HG03095 (cell line): ENCODE results near the gene PRRG2.

Source experiments
- ATAC-seq: cut with Tn5 transposase; IDR thresholded peaks from one replicate; pipeline ENCODE4 v1.9.1; 2021; ENCODE audit warnings: moderate library complexity; ENCODE audit not compliant: unreplicated experiment

Gene PRRG2

DNA sequence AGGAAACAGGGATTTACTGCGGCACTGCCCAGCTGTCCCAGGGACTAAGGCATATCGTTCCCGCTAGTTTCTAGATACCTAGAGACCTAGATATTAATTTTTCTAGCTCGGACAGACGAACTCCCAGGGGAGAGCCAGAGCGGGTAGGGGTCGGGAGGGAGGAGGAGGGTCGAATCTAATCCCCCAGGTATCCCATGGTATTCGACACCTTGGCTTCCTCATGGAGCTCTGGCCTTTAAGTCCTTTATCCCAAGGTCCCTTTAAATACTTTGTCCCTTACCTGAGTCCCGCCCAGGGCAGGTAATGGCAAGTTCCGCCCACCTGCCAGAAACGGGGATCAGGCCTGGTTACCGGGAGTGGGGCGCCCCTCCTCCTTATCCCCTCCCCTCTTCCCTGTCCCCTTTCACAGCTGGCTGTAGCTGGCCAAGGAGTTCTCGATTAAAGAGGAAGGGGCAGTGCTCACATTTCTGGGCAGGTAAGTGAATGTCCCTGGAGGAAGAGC is at the start of gene PRRG2:
Gene PRRG2, plus strand, starts transcription at position 310 of the 502 bp plus-strand sequence. CDS start 1,904 bp downstream, outside the sequence.
- no peak for ATAC-seq

DNA sequence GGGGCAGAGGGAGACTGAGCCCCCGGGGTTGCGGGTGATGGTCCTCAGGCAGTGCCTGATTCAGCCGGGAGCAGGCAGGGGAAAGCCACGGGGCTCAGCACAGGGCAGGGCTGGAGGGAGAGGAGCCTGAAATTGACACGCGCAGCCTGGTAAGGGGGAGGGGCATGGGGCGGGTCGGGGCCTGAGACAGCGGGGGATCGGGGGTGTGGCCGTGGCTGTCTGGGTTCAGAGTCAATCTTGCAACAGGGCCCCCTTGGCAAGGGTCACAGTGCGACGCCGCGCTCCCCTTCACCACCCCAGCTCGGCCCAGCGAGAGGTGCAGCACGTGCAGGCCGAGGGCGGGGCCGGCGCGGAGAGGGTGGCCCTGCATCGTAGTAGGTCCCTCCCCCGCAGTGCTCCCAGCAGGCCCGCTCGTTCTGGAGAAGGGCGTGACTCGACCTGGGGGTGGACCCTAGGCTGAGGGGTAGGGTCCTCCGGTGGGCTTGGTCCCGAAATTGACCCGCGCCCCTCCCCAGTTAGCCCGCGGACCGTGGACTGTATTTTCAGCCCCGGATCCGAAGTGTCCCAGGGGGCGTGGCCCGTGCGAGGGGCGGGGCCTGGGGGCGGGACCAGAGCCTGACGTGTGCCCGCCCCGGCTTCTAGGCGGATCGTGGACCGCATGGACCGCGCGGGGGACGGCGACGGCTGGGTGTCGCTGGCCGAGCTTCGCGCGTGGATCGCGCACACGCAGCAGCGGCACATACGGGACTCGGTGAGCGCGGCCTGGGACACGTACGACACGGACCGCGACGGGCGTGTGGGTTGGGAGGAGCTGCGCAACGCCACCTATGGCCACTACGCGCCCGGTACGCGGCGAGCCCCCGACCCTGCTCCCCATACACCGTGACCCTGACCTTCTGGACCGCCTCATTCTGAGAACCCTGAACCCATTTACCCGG is 47.3 kb upstream of the PRRG2 start:
- ATAC-seq, result peak; percentile 77

DNA sequence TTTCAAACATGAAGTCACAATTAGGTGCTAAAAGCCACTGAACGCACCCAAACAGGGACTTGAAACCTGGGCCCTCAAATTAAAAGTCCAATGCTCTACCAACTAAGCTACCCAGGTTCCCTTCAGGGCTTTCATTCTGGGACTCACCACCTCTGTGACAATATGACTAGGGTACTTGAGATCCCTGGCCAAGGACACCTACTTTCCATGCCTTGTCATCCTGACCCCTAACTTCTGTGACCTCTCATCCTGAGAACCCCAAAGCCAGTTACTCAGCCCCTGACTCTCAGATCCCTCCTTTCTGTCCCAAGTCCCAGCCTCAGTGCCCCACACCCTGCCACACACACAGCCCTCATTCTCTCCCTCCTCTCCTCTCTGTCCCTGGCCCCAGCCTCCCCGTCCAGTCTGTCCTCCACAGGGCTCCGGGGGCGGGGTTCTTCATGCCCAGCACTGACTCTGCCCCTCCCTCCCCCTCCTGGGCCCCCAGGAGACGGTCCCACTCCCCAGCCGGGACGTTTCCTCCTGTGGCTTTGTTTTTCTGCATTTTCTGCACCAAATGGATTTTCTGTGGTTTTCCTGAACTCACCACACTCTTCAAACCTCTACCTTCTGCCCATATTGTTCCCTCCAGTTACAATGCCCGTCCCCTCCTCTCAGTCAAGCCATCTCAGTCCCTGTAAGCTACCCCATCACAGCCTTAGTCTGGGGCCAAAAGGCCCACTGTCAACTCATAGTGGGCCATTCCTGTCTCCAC is 46.3 kb upstream of the PRRG2 start:
- no peak for ATAC-seq

DNA sequence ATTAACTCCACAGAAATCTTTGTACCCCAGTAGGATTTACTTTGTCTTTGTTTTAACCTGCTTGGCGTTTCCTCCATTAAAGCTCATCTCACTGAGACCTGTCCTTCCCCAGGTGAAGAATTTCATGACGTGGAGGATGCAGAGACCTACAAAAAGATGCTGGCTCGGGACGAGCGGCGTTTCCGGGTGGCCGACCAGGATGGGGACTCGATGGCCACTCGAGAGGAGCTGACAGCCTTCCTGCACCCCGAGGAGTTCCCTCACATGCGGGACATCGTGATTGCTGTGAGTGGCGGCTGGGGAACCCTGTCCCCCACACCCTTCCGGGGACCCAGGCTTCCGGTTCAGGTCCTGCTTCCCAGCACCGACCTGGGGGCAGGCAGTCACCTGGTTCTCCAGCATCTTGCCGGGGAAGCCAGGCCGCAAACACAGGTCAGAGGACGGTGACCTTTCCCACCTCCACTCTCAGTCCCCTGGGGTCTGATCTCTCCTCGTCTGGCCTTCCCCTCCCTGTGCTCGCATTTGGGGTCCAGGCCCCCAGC is 44.1 kb upstream of the PRRG2 start:
- ATAC-seq, result no peak

DNA sequence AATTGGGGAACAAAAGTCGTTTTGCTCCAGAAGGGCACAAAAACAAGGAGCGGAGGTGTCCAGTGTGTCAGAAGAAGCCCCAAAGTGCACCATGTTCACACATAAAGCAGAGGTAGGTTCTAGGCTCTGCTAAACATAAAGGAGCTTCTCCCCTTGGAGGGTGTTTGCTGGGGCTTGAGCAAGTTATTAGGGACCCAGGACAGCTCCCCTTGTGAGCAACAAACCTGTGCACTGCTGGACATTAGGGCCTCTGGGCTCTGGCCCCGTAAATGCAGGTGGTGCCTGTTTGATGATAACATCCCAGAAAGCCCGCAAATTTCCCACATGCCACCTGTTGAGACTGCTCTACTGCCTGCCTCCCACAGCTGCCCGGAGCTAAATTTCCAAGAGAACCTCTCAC is 42.5 kb upstream of the PRRG2 start:
- no peak for ATAC-seq

DNA sequence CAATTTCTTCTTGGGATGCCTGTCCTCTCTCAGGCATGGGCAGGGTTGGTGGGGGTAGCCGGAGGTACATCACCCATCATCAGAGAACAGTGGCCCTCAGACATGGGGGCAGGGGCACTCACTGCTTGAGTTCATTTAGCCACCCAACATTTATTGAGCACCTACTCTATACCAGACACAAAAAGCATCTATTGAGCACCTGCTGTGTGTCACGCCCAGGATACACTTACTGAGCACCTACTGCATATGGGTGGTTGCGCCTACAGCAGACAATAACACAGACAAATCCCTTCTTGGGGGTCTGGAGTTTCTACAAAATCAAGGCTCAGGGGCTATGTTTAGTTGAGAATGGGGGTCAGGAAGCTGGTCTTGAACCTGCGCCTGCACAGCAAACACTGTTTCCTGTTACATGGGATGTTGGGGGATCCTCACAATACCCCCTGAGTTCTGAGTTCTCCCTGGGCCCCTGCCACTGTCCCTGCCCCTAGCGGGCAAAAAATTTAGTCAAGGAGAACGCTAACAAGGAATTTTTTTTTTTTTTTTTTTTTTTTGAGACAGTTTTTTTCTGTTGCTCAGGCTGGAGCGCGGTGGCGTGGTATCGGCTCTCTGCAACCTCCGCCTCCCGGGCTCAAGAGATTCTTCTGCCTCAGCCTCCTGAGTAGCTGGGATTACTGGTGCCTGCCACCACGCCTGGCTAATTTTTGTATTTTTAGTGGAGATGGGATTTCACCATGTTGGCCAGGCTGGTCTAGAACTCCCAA is 41.7 kb upstream of the PRRG2 start:
- no peak for ATAC-seq

DNA sequence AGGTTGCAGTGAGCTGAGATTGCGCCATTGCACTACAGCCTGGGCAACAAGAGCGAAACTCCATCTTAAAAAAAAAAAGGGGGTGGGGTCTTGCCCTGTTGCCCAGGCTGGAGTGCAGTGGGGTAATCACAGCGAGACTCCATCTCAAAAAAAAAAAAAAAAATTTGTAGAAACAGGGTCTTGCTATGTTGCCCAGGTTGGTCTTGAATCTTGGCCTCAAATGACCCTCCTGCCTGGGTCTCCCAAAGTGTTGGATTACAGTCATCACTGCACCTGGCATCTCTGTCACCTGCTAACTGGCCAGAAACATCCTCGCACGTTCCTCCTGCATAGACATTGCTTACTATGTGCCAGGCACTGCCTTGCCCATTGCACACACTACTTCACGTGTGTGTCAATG is 39.2 kb upstream of the PRRG2 start:
- no peak for ATAC-seq

DNA sequence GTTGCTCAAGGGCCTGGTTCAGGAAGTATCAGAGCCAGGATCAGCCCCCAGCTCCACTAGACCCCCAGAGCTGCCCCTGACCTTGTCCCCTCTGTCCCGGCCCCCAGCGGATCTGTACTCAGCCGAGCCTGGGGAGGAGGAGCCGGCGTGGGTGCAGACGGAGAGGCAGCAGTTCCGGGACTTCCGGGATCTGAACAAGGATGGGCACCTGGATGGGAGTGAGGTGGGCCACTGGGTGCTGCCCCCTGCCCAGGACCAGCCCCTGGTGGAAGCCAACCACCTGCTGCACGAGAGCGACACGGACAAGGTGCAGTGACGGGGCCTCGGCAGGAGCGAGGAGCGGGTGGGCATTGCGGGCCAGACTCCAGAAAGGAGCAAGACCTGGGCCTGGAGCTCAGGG is 38.7 kb upstream of the PRRG2 start:
- no peak for ATAC-seq

DNA sequence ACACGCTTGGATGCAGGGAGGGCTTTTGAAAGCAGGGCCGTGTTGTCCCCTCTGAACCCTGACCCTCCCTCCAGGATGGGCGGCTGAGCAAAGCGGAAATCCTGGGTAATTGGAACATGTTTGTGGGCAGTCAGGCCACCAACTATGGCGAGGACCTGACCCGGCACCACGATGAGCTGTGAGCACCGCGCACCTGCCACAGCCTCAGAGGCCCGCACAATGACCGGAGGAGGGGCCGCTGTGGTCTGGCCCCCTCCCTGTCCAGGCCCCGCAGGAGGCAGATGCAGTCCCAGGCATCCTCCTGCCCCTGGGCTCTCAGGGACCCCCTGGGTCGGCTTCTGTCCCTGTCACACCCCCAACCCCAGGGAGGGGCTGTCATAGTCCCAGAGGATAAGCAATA is 38.1 kb upstream of the PRRG2 start:
- ATAC-seq, result no peak

DNA sequence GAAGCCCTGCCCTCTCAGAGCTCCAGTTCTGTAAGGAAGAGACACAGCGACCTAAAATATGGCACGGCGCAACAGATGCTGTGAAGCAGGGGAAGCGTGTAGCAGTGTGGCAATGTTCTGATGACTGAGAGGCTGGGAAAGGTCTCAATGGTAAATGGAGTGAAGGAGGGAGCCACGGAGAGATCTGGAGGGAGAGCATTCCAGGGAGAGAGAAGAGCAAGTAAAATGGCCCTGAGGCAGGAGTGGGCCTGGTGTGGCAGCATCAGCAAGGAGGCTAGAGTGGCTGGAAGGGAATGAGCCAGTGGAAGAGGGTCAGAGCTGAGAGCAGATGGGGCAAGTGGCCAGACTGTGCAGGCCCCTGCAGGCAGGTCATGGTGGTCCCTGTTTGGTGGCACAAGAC is 37.0 kb upstream of the PRRG2 start:
- ATAC-seq, result no peak

DNA sequence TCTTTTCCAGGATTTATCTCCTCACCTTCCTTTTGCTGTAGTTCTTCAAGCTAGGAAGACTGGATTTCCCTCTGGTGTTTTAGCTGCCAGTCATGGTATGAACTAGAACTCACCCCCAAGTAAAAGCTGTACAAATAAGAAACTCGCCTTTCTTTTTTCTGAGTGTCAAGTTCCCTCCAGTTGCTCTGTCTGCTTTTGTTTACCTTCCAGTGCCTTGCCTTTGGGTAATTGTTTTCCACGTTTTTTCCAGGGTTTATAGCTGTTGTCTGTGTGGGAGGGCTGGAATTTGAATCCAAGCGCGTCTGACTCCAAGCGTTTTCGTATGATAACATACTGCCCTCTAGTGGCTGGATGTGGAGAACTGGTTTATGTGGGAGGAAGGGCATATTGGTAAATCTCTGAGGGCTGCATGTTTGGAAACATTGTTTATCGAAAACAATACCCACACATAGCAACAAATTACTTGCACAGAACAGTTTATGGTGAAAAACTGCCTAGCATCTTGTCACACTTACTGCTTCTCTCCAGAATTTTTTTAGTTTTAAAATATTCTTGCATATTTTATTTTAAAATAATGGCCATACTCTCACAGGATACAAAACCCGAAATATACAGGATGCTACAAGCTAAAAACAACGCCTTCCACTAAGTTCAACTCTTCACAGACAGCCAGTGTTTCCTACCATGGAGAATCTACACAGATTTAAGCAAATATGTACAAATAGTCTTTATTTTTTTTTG is 34.1 kb upstream of the PRRG2 start:
- no peak for ATAC-seq

DNA sequence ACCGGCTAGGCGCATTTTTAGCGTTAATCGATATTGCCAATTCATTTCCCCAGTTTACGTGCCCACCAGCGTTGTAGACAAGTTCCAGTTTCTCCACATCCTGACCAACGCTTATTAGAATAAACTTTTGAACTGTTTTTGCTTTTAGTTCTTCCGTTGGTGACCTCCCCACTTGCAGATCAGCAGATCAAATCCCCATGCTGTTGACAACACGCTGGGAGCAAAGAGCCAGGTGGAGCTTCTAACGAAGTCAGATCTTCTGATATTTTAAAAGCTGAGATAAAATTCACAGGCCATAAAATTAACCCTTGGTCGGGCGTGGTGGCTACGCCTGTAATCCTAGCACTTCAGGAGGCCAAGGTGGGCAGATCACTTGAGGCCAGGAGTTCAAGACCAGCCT is 32.1 kb upstream of the PRRG2 start:
- ATAC-seq, result no peak

DNA sequence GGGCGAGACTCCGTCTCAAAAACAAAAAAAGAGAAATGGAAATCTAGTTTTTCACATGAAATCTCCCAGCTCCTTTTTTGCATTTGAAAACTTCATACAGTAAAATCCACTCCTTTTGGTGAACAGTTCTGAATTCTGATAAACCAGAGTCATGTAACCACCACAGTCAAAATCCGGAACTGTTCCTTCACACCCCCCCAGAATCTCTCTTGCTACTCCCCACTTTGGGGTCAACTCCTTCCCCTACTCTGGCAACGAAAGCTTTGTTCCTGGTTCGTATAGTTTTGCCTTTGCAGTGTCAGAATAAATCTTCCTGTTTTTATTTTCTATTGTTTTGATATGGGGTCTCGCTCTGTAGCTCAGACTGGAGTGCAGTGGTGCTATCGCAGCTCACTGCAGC is 29.6 kb upstream of the PRRG2 start:
- no peak for ATAC-seq

DNA sequence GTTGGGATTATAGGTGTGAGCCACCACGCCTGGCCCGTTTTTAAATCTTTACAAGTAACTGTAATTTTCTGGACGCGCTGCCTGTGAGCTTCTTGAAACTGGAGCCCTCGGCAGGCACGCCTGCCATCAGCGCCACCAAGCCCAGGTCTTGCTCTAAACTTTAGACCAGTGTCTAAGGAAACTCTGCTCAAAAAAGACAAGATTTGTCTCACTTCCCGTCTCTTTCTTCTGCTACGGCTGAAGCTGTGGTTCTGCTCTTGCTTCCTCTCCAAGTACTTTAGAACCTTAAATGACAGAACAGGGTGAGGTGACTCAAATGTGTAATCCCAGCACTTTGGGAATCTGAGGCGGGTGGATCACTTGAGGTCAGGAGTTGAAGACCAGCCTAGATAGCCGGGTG is 28.4 kb upstream of the PRRG2 start:
- no peak for ATAC-seq

DNA sequence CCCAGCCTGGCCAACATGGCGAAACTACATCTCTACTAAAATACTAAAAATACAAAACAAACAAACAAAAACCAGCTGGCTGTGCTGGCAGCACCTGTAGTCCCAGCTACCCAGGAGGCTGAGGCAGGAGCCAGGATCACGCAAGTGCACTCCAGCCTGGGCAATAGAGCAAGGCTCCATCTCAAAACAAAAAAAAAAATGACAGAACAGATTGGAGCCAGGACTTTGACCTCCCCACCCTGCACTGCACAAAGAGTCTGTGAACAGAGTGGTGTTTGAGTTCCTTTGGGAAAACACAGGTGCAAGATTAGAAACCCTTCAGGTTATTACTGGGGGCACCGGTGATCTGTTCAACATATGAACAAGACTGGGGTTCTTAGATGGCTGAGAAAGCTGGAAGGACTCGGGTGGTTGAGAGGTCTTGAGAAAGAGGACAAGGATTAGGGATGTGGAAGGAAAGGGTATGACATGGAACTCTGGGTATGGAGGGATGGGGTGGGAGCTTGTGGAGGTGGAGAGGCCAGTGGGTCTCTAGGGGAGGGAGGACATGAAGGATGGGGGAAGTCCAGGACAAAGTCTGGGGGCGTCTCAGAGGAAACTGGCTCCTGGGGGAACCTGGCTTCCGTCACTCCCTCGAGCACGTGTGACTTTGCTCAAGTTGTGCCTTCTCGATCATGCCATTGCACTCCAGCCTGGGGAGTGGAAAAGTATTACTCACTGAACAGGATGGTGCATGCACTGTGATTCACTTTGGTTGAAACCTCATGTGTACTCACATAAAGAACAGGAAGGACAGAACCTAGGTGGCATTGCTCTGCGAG is 27.5 kb upstream of the PRRG2 start:
- ATAC-seq, result no peak

DNA sequence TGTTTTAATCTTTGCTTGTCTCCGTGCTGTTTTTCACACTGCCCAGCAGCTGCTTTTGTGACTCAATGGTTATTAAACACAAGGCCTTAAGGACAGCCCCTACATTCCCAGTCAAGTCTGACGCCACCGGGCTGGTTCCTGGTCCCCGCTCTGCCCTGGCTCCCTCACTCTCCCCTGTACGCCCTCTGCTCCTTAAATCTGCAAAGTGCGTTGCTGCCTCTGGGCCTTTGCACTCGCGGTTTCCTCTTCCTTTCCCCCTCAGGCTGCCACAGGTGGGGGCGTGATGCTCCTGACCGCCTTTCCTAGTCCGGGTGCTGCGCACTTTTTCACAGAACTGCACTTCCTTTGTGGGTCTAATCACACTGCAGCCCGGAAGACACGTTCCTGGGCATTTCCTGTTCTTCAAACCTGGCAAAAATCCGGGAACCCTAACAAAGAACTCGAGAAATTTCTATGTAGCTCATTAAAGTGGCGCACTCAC is 26.4 kb upstream of the PRRG2 start:
- no peak for ATAC-seq

DNA sequence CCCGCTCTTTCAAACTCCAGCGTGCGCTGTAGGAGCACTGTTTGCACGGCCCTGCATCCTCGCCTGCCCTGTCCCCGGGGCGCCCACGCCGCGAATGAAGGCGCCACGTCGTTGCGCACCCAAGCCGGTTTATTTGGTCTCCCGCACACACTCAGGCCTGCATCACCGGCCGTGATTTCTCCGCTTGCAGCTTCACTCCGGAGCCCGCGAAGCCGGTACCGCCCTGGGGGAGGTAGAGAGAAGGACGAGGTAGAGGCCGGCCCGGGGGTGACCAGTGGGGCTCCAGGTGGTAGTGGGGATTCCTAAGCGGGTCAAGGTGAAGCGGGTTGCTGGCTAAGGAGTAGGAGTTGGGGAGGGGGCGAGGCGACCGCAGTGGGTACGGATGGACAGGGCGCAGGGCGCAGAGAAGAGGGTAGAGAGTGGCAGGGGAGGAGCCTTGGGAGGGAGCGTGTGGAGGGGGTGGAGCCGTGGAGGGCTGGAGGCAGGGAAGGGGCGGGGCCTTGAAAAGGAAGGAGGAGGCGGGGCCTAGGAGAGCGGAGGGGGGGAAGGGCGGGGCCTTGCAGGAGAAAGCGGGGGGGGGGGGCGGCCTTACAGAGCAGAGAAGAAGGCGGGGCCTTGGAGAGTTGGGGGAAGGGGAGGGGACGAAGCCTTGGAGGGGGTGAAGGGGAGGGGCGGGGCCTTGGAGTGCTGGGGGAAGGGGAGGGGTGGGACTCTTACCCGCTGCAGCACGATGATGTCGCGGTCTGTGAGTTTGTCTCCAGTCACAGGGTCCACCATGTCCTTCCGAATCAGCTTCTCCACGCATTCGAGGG is 25.3 kb upstream of the PRRG2 start:
- ATAC-seq, result no peak
